Activated CD4-positive, alpha-beta memory T cell treated with anti-CD3 and anti-CD28 coated beads, Interleukin-2, amount 10 ng/mL, durations not matched to agents 7 days and 5 days (primary cell): ENCODE measurements around the gene CHST3. TPM values are rescaled to one million over a fixed set of nuclear protein-coding genes. Genes with fewer than 3 reads are reported as not detected.

ENCODE experiments used
- CTCF ChIA-PET: fragments of 350-600 bp; sonication (Branson Sonifier 250); formaldehyde crosslinking; loops from one replicate; lab custom pipeline; 2021; ENCODE audit warnings: antibody characterized with exemption, inconsistent platforms; lab: Charles Lee
- POLR2A ChIA-PET: fragments of 350-600 bp; sonication (Branson Sonifier 250); formaldehyde crosslinking; loops from one replicate; lab custom pipeline; 2021; ENCODE audit warnings: antibody characterized with exemption; lab: Charles Lee
- DNase-seq: peaks from one replicate; pipeline ENCODE4 v3.0.0-alpha.2; 2020
- H3K27ac Mint-ChIP-seq: one replicate; pipeline ENCODE4 v1.8.0; 2021; ENCODE audit warnings: mild to moderate bottlenecking, mixed read lengths
- H3K27me3 Mint-ChIP-seq: one replicate; pipeline ENCODE4 v1.8.0; 2021; ENCODE audit warnings: mixed read lengths
- H3K36me3 Mint-ChIP-seq: one replicate; pipeline ENCODE4 v1.8.0; 2021; ENCODE audit warnings: low read depth, mixed read lengths
- H3K4me1 Mint-ChIP-seq: one replicate; pipeline ENCODE4 v1.8.0; 2021; ENCODE audit warnings: mixed read lengths
- H3K4me3 Mint-ChIP-seq: one replicate; pipeline ENCODE4 v1.8.0; 2021; ENCODE audit warnings: mild to moderate bottlenecking, mixed read lengths
- H3K9me3 Mint-ChIP-seq: one replicate; pipeline ENCODE4 v1.8.0; 2021; ENCODE audit warnings: mixed read lengths
- total RNA-seq, 2 experiments: library from RNA; stranded (reverse); gene quantifications; one replicate each; pipeline ENCODE4 v1.2.3, GENCODE V29; 2021

Gene CHST3
- total RNA-seq, 2 experiments from 2014 or later: 0.03 to 0.05 TPM

GRCh38 chr10:72059843-72060822, 95.9 kb downstream of the CHST3 start:
- no peak for DNase-seq
- H3K36me3 Mint-ChIP-seq: peaks cover 46% of the 10 kb centered on the region
- ChIA-PET POLR2A (interaction anchor here (0.8 to 1.8 kb wide), 6 partner anchors 11 to 277 kb away, joined by 3 to 8 read pairs (median 4); no protein-coding TSS in a partner anchor), CTCF (interaction anchor here (2.4 kb wide), 1 partner anchor 11 kb away, joined by 20 read pairs; no protein-coding TSS in a partner anchor)
- H3K27me3 Mint-ChIP-seq: peaks cover 1% of the 10 kb centered on the region
- no peaks in the 10 kb centered on the region for H3K4me1 Mint-ChIP-seq
- no peaks in the 10 kb centered on the region for H3K9me3 Mint-ChIP-seq
- H3K27ac Mint-ChIP-seq: no peak overlapping the region
- H3K4me3 Mint-ChIP-seq: no peak overlapping the region

- CTCF ChIA-PET: interaction anchor here (1.1 kb wide), 1 partner anchor 13 kb away, joined by 5 read pairs; no protein-coding TSS in a partner anchor
- Mint-ChIP-seq H3K4me3 (no peak overlapping the region), H3K27me3 (no peaks in the 10 kb centered on the region), H3K36me3 (peaks cover 58% of the 10 kb centered on the region), H3K9me3 (no peaks in the 10 kb centered on the region), H3K4me1 (no peaks in the 10 kb centered on the region), H3K27ac (no peak overlapping the region)
- DNase-seq: no peak
- POLR2A ChIA-PET: interaction anchor here (1.1 to 2.2 kb wide), 7 partner anchors 10 to 113 kb away, joined by 3 to 6 read pairs (median 4); no protein-coding TSS in a partner anchor
Observed at GRCh38 chr10:72061491-72061890, 97.3 kb downstream of the CHST3 start.

- H3K27ac Mint-ChIP-seq: peak overlapping the region; percentile 9
- ChIA-PET CTCF (interaction anchor here (1.1 kb wide), 1 partner anchor 13 kb away, joined by 5 read pairs; no protein-coding TSS in a partner anchor), POLR2A (interaction anchor here (1.2 to 2.2 kb wide), 7 partner anchors 10 to 273 kb away, joined by 3 to 6 read pairs (median 4); no protein-coding TSS in a partner anchor)
- no peaks in the 10 kb centered on the region for H3K9me3 Mint-ChIP-seq
- H3K27me3 Mint-ChIP-seq: no peaks in the 10 kb centered on the region
- peaks cover 63% of the 10 kb centered on the region for H3K36me3 Mint-ChIP-seq
- H3K4me1 Mint-ChIP-seq: no peaks in the 10 kb centered on the region
- H3K4me3 Mint-ChIP-seq: no peak overlapping the region
- no peak for DNase-seq
Observed at GRCh38 chr10:72061930-72062329, 97.7 kb downstream of the CHST3 start.

GRCh38 chr10:72062382-72062781, 98.2 kb downstream of the CHST3 start:
- CTCF ChIA-PET: no interaction called here
- no peak for DNase-seq
- POLR2A ChIA-PET: interaction anchor here (0.9 to 2.2 kb wide), 7 partner anchors 9 to 273 kb away, joined by 3 to 6 read pairs (median 4); no protein-coding TSS in a partner anchor
- H3K27me3 Mint-ChIP-seq: no peaks in the 10 kb centered on the region
- no peaks in the 10 kb centered on the region for H3K9me3 Mint-ChIP-seq
- no peaks in the 10 kb centered on the region for H3K4me1 Mint-ChIP-seq
- H3K36me3 Mint-ChIP-seq: peaks cover 67% of the 10 kb centered on the region
- peak overlapping the region; percentile 9 for H3K27ac Mint-ChIP-seq
- no peak overlapping the region for H3K4me3 Mint-ChIP-seq

Other genes with a start within 250 kb of the CHST3 start
- under 1 TPM; 0.25 to 0.33 TPM for gene C10orf105, start 244.6 kb upstream of the CHST3 start, total RNA-seq
- 100 to 1,000 TPM; 109 TPM for gene VSIR, start 190.9 kb upstream of the CHST3 start, total RNA-seq
- 100 to 1,000 TPM; 176 to 178 TPM for gene PSAP, start 113.1 kb upstream of the CHST3 start, total RNA-seq
- 100 to 1,000 TPM; 418 to 420 TPM for gene SPOCK2, start 124.2 kb downstream of the CHST3 start, total RNA-seq